ENCODE measurements around the gene LURAP1L.

Gene LURAP1L

DNA sequence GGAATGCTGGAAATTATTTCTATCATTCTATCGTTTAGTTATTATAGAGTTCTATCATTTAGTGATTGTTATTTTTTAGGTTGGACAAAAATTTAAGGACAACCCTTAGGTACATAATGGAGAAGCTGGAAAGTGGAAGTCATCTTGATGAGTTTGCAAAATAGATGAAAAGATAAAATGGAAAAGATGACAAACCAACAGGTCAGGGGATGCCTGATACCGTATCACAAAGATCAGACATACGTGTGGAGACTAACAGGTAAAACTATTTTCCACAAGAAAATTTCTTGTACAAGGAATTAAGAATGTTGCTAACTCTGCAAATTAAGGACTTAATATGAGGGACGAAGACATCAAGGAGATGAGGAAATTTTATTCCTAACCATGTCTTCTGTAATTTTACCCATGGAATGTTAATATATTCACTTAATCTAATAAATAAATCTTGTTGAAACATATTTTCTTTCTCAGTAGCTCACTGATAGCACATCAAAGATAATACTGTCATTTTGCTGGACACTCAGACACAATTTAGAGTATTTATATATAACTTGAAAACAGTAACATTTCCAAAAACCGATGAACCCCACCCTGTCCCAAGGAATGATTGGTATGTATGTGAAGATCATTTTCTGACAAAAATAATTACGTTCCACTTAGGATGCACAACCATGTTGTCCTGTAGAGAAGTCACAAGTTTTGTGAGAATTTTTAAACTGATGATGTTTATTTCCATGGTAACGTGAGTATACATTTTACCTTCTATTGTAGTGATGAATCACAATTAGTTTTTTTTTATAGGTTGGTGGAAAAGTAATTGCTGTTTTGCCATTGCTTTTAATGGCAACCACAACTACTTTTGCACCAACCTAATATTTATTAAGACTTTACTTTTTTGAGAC lies 2.6 kb downstream of the LURAP1L start:
- no peak for DNase-seq (ENCODE audit: low spot score)

DNA sequence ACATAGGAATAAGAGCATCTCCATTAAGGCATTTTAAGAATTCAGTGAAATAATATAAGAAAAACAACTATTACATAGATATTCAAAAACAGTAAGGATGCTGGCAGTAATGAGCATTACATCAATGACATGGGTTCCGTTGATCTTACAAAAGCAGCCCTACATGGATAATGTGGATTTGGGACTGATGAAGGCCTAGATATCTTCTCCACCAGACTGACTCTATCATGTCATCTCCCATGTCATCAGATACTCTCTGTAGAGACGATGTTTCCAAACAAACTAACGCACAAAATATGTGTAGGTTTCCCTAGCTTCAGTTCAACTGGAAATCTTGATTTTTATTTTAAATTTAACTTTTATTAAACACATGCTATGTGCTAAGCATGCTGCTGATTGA lies 3.6 kb downstream of the LURAP1L start:
- no peak for DNase-seq (ENCODE audit: low spot score)

DNA sequence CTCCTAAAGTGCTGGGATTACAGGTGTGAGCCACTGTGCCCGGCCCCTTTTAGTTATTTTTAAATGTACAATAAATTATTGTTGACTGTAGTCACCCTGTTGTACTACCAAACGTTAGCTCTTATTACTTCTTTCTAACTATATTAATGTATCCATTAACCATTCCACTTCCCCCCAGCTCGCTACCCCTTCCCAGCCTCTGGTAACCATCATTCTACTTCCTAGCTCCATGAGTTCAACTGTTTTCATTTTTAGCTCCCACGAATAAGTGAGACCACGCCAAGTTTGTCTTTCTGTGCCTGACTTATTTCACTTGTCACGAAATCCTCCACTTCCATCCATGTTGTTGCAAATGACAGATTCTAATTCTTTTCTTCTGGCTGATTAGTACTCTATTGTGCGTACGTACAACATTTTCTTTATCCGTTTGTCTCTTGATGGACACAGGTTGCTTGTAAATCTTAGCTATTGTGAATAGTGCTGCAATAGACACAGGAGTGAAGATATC lies 6.5 kb downstream of the LURAP1L start:
- no peak for DNase-seq (ENCODE audit: low spot score)

DNA sequence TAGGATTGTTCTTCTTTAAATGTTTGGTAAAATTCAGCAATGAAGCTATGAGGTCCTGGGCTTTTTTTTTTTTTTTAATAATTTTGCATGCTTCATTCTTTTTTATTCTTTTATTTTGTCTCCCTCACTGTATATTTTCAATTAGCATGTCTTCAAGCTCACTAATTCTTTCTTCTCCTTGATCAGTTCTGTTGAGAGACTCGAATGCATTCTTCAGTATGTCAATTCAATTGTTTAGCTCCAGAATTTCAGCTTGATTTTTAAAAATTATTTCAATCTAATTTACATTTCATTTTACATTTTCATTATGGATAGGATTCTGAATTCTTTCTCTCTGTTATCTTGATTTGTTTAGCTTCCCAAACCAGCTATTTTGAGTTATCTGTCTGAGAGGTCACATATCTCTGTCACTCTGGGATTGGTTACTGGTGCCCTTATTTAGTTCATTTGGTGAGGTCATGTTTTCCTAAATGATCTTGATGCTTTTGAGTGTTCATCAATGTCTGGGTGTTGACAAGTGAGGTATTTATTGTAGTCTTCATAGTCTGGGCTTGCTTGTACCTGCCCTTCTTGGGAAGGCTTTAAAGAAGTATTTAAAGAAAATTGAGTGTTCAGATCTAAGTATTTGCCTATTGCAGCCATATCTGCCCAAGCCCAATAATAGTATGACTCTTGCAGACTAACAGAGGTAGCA lies 9.1 kb downstream of the LURAP1L start:
- no peak for DNase-seq (ENCODE audit: low spot score)

DNA sequence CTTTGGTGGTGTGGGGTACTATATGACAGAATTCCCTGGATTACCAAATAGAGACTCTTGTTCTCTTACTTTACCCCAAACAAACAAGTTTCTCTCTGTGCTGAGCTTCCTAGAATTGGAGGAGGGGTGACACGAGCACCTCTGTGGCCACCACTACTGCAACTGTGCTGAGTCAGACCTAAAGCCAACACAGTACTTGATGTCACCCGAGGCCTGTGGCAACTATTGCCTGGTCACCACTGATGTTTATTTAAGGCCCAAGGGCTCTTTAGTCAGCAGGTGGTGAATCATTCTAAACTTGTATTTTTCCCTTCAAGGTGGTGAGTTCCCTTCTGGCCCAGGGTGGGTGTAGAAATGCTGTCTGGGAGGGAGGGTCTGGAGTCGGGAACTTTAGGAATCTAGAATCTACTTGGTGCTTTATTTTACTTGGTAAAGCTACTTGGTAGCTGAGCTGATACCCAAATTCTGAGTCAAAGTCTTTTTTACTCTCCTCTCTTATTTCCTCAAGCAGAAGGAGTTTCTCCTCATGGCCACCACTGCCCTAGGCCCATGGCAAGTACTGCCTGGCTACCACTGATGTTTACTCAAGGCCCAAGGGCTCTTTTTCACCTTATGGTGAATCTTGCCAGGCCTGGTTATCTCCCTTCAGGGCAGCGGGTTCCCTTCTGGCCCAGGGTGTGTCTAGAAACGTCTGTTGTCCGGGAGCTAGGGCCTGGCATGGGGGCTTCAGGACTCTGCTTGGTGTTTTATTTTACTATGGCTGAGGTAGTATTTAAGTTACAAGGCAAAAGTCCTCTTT lies 9.8 kb downstream of the LURAP1L start:
- DNase-seq (ENCODE audit: low spot score) = peak; percentile 58

DNA sequence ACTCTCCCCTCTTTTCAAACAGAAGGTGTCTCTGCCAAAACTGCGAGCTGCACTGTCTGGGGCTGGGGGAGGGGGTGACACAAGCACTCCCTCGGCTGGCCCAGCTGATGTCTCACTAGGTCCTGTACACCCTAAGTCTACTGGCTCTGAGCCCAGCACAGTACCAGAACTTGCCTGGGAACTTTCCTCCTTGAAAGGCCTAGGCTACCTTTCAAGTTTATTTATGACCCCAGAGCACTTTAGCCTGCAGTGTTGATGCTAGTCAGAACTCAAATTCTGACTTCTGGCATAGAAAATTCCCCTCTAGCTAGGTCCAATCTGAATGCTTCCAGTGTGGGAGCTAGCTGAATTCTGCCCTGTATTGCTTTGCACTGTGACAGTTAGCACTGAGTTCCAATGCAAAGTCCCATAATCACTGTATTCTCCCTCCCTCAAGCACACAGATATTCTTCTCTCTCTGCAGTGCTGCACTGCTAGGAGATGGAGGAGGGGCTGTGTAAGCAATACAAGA lies 10.5 kb downstream of the LURAP1L start:
- no peak for DNase-seq (ENCODE audit: low spot score)

DNA sequence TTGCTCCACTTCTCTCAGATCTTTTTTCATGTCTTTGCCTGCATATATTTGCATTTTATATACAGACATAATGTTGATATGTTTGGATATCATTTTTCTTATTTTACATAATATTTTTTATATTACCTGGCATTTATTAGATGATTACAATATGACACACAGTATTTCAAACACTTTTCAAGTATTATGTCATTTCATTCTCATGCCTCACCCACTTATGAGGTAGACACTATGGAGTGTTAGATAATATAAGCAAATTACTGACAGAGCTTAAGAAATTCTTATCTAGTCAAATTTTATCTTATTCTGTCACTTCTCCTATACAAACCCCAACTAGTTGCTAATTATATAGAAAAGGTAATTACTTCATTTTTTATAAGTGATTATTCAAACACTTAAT lies 11.1 kb downstream of the LURAP1L start:
- DNase-seq (ENCODE audit: low spot score) = no peak

DNA sequence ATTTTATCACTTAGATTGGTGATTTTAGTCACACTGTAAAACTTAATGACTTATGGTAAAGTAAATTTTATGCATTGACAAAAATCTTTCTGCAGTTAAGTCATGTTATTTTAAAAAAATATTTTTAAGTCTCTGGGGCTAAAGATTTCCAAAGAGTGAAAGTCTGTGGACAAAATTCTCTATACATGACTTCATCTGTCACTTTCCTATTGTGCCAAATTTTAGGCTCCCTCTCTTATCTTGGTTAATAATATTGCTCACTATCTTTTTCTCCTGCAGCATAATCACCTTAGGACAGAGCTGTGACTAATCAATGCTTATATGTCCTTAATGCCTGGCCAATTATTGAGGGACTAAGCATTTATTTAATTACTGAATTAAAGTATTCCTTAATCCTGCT lies 15.2 kb downstream of the LURAP1L start:
- DNase-seq (ENCODE audit: low spot score) = no peak

DNA sequence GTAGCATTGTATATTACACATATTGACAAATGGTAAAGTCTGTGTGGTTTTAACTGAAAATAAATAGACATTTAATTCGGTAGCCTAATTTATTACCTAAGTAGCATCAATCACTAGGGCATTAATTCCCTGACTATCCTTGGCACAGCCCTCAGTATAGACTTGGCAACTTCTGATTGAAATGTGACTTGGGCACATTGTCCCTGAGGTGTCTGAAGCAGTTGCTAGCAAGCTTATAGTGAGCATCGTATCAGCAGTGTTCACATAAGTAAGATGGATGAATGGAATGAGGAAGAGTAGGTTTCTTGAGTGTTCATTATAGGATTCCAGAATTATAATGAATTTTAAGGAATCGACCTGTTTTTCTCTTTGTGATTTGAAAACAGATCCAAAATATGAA lies 16.1 kb downstream of the LURAP1L start:
- no peak for DNase-seq (ENCODE audit: low spot score)

DNA sequence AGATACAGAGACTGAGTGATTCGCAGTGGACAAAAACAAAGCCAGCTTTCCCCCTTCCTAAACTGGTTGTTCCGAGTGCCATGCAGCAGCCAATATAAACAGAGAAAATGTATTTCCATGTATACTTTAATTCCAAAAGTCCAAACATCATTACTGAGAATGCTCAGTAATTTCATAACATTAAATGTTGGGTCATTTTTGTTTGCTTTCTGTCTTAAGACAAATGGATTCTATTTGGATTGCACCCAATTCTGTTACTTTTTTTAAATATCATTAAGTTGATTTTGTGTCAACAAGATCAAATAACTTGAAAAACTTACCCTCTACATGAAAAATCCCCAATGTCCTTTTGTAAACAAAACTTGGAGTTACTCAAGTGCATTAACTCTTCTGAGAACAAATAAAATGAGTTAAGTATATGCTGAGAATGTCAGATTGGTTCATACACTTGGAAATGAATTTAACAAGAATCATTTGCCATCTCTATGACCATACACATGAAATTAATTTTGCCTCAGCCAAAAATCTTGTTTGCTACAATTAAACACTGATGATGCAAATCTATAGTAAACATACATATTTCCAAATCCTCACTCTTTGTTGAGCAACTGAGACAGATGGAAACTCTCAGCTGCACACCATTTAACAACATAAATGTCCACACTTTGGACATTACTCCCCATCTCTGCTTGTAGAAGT lies 19.4 kb downstream of the LURAP1L start:
- no peak for DNase-seq (ENCODE audit: low spot score)

DNA sequence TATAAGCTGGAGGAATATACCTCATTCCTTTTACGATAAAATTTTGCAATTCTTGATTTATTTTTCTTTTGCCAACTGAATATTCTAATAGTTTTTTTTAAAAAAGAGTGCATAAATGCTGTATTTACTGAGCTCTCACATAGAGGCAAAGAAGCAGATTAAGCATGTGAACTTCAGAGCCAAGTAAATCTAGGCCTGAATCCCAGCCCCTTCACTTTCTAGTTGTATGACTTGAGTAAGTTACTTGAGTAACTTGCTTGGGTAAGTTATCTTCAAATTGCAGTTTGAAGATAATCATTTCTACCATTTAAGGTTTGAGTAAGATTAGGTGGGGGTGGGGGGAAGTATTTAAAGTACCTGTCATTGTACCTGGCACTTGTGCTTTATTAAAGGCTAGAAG lies 21.8 kb downstream of the LURAP1L start:
- DNase-seq (ENCODE audit: low spot score) = no peak

DNA sequence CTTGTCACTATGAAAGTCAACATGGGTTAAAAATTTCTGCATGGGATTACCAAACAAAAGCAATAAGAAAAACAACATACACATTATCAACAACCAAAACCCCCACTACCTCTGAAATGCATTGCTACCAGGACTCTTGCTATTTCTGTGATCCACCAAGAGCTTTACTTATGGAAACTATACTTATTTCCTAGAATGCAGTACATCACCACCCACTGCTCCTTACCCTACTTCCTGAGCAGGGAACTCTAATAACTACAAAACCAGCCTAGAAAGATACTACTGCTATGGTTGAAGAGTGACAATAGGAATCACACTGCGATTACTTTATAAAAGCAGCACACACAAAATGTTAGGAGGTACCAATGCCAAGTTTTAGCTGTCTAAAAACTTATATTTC lies 22.2 kb downstream of the LURAP1L start:
- no peak for DNase-seq (ENCODE audit: low spot score)

DNA sequence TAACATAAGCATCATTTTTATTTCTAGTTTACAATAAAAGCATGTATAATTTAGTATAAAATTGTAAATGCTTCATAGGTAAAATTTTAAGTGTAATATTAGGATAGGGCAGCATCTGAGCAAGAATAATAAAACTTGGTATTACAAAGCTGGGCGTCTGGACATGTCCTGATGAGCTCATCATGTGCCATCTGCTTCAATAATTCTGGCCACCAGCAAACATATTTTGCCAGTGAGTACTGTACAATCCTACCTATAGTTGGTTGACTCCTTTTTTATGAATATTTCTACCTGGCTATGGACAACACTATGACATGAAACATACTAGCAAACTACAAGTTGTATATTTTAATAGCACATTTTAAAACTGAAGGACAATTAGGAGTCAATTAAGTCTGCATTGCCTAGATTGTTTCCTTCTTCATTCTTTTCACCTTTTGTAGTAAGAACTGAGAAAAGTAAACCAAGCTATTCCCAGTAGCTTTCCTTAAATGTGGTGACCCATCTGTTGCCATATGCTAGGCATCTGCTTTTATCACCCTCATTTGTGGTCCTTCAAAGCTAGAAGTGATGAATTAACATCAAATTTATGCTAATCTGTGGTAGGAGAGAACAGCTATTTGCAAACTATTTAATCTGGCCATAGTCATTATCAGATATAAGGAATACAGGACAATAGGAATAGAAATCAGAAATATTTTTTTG lies 23.4 kb downstream of the LURAP1L start:
- peak; percentile 19 for DNase-seq (ENCODE audit: low spot score)

DNA sequence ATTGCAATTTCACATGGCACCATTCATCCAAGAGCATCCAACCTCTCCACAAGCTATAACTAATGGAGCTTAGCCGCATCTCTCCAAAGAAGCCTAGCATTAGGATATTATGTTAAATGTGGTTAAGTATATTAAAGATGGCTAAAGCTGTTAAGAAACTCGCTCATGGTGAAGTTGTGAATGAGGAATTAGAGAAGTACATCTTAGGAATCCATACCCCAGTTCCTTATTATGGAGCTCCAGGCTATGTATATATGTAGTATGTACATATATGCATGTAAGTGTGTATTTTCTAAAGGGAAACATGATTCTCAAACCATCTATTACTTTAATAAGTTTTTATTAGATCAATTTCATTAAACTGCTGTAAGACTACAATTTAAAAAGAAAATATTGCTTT lies 26.4 kb downstream of the LURAP1L start:
- DNase-seq (ENCODE audit: low spot score) = no peak

DNA sequence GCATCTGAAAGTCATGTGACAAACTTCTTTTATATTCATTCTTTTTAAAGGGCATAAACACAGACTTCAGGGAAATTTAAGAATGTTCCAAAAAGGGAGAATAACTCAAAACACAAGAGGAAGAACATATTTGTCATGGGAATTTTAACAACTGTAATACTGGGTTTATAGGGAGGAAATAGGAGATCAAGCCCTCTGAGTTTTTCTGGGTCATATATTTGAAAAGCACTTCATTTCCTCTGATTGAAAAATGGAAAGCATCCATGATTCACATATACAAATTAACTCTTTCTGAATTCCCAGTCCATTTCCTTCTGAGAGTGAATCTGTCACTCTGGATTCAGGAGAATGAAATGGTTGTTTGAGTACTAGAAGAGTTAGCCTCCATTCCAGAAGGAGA lies 26.8 kb downstream of the LURAP1L start:
- no peak for DNase-seq (ENCODE audit: low spot score)

DNA sequence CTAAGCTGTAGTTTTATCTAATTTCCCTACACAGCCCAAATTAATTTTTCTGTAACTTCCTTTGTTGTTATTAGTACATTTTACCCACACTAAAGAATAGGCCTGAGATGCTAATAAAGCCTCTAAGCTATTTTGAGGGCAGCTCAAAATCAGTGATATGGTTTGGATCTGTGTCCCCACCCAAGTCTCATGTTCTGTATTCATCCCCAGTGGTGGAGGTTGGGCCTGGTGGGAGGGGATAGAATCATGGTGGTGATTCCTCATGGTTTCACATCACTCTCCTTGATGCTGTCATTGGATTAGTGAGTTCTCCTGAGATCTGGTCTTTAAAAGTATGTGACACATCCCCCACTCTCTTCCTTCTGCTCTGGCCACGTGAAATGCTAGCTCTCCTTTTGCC lies 27.3 kb downstream of the LURAP1L start:
- no peak for DNase-seq (ENCODE audit: low spot score)

DNA sequence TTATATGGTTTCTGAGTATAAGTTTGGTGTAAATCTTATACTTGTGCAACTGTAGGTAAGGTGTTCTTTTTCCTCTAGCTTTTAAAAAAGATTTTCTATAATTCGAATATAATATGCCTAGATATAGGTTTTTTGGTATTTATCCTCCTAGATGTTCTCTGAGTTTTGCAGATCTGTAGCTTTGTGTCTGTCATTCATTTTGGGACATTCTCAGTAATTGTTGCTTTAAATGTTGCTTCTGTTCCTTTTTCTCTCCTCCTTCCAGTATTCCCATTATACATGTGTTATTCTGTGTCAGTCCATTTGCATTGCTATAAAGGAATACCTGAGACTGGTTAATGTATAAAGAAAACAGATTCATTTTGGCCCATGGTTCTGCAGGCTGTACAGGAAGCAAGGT lies 33.7 kb downstream of the LURAP1L start:
- no peak for DNase-seq (ENCODE audit: low spot score)

DNA sequence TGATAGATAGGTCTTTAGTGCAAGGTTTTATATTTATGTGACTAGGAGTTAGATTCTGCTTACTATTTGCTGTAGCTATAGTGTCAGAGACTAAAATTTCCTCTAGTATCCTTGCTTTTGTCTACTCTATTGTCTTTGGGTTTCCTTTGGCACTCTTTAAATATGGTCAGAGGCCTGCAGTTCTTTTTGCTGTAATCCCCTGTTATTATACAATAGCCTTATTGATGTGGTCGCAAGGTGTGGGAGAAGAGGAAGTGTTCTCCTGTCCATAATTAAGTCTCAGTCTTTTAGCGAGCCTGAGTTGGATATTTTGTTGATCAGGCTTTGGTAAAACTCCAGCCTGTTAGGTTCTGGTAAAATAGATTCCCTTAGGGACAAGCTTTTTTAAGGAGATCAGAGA lies 34.9 kb downstream of the LURAP1L start:
- no peak for DNase-seq (ENCODE audit: low spot score)

DNA sequence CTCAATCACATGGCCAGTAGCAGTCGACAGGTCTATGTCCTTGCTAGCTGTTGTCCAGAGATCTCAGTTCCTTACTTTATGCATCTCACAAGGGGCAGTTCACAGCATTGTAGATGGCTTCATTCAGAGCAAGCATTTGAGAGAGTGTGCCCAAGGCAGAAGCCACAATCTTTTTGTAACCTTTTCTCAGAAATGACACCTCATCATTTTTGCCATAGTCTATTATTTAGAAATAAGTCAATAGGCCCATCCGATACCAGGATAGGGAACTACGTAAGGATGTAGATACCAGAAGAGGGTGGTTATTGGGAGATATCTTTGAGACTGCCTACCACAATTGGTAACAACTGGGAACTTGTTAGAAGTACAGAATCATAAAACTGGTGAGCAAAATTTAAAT lies 37.1 kb downstream of the LURAP1L start:
- no peak for DNase-seq (ENCODE audit: low spot score)

DNA sequence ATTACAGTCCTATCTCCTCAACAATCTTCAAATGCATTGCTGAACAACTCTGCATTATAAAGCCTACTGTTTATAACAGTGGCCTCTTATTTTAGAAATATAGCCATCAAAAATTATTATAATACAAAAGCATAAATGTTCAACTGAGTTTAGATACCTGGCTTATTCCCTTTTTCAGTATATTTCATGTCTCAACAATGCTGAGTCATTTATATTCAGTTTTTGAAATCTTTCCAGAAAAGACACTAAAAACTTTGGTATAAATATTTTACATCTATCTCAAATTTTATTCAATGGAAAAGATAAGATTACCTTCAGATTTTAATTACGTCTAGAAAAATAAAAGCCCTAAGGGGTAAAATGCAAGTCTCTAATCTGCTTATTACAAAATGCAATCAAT lies 37.9 kb downstream of the LURAP1L start:
- no peak for DNase-seq (ENCODE audit: low spot score)

DNA sequence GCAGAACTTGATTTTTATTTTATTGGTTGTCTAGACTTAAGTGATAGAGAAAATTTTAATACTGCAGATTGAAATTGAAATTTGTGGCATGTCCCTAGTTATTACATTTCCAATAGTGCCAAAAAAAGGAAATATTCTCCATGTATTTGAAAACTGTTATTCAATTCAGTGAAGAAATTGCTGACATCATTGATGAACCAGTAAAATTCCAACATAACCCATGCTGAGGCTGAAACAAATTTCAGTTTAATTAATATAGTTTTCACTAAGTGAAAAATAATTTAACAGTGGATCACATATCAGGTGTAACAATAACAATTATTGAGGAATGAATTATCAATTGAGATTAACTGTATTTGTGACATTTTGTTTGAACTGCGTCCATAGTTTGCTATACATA lies 38.7 kb downstream of the LURAP1L start:
- no peak for DNase-seq (ENCODE audit: low spot score)

All from AG08395 (cell line).